B cell (primary cell): Measurements from ENCODE around the gene DAAM2. TPM values are rescaled to one million over a fixed set of nuclear protein-coding genes. Genes with fewer than 3 reads are reported as not detected.

ENCODE experiments used
- ATAC-seq: fragments of 200-7000 bp; cut with Tn5 transposase; one replicate; pipeline ENCODE4 v1.10.0; 2021; ENCODE audit warnings: low read depth, mild to moderate bottlenecking, moderate number of reproducible peaks, moderate library complexity
- CTCF ChIA-PET: fragments of 350-600 bp; sonication (Branson Sonifier 250); formaldehyde crosslinking; loops from one replicate; lab custom pipeline; 2021; ENCODE audit warnings: antibody characterized with exemption, inconsistent platforms; lab: Charles Lee
- POLR2A ChIA-PET: fragments of 350-600 bp; sonication (Branson Sonifier 250); formaldehyde crosslinking; loops from one replicate; lab custom pipeline; 2021; ENCODE audit warnings: antibody characterized with exemption; lab: Charles Lee
- DNase-seq: peaks from one replicate; pipeline ENCODE4 v3.0.0; 2013
- H2AFZ ChIP-seq: 2 replicates; pipeline ENCODE4 v1.6.1; 2012; ENCODE audit warnings: mild to moderate bottlenecking, low read depth, low read length; ENCODE audit not compliant: insufficient read depth, poor library complexity, severe bottlenecking
- H3K27ac ChIP-seq, 2 donors: 1 replicate in 1 of 2; 2 replicates in 1 of 2; pipeline ENCODE4 v1.5.1; 2012 to 2013; ENCODE audit warnings: low read length in 2 of 2, mild to moderate bottlenecking in 2 of 2, moderate library complexity in 1 of 2
- H3K27me3 ChIP-seq, 4 experiments: fragments of 200-600 bp in 1 of 4; sonication (generic) in 1 of 4; replicated peaks in 1 of 4; 1 replicate in 2 of 4; 2 replicates in 2 of 4; pipeline versions ENCODE4 v1.6.1 to v1.7.0; 2013 to 2016; ENCODE audit warnings: low read length in 3 of 4, mild to moderate bottlenecking in 2 of 4, mixed read lengths in 1 of 4, moderate library complexity in 1 of 4; ENCODE audit not compliant: insufficient read depth in 4 of 4, control insufficient read depth in 3 of 4; ENCODE audit errors: control extremely low read depth in 1 of 4
- H3K36me3 ChIP-seq, 2 experiments: replicated peaks in 1 of 2; 1 replicate in 1 of 2; 2 replicates in 1 of 2; pipeline versions ENCODE4 v1.6.1 to v1.7.1; 2013; ENCODE audit warnings: low read length in 1 of 2; ENCODE audit not compliant: insufficient read depth in 2 of 2, control insufficient read depth in 1 of 2; ENCODE audit errors: control extremely low read depth in 1 of 2, extremely low read depth in 1 of 2
- H3K4me1 ChIP-seq, 2 donors: fragments of 200-600 bp in 1 of 2; sonication (generic) in 1 of 2; 1 replicate in 1 of 2; 2 replicates in 1 of 2; pipeline versions ENCODE4 v1.5.1 to v1.6.1; 2013 to 2017; ENCODE audit warnings: low read length in 2 of 2; ENCODE audit not compliant: control insufficient read depth in 2 of 2, insufficient read depth in 2 of 2
- H3K4me2 ChIP-seq: replicated peaks from 2 replicates; pipeline ENCODE3; 2012; ENCODE audit warnings: mild to moderate bottlenecking, low read depth, low read length; ENCODE audit not compliant: poor library complexity, severe bottlenecking
- H3K4me3 ChIP-seq, 5 experiments: fragments of 200-600 bp in 1 of 5; sonication (generic) in 1 of 5; 1 replicate in 3 of 5; 2 replicates in 2 of 5; pipeline versions ENCODE4 v1.5.1 to v1.7.0; 2011 to 2016; ENCODE audit warnings: low read length in 4 of 5, mild to moderate bottlenecking in 4 of 5, low read depth in 2 of 5, control low read depth in 1 of 5, moderate library complexity in 1 of 5; ENCODE audit not compliant: insufficient read depth in 1 of 5; ENCODE audit errors: control extremely low read depth in 1 of 5, extremely low read depth in 1 of 5
- H3K79me2 ChIP-seq: fragments of 200-600 bp; sonication (generic); one replicate; pipeline ENCODE4 v1.6.0; 2016; ENCODE audit warnings: low read length; ENCODE audit not compliant: control insufficient read depth, insufficient read depth
- H3K9ac ChIP-seq: fragments of 200-600 bp; sonication (generic); 2 replicates; pipeline ENCODE4 v1.6.1; 2017; ENCODE audit warnings: mild to moderate bottlenecking, low read length, moderate library complexity
- H3K9me3 ChIP-seq, 3 donors: one replicate each; pipeline versions ENCODE4 v1.6.1 to v1.7.1; 2013; ENCODE audit warnings: low read length in 2 of 3; ENCODE audit not compliant: control insufficient read depth in 2 of 3, insufficient read depth in 1 of 3; ENCODE audit errors: control extremely low read depth in 1 of 3
- H4K20me1 ChIP-seq: 2 replicates; pipeline ENCODE4 v1.6.0; 2012; ENCODE audit warnings: mild to moderate bottlenecking, low read length; ENCODE audit not compliant: insufficient read depth, control insufficient read depth, poor library complexity, severe bottlenecking
- H3K27ac Mint-ChIP-seq: one replicate; pipeline ENCODE4 v1.8.0; 2021; ENCODE audit warnings: mixed read lengths
- H3K27me3 Mint-ChIP-seq: one replicate; pipeline ENCODE4 v1.8.0; 2021; ENCODE audit warnings: mixed read lengths
- H3K4me1 Mint-ChIP-seq: one replicate; pipeline ENCODE4 v1.8.0; 2021; ENCODE audit warnings: mixed read lengths
- H3K4me3 Mint-ChIP-seq: one replicate; pipeline ENCODE4 v1.8.0; 2021; ENCODE audit warnings: mixed read lengths
- H3K9me3 Mint-ChIP-seq: one replicate; pipeline ENCODE4 v1.8.0; 2022; ENCODE audit warnings: mixed read lengths; ENCODE audit not compliant: insufficient read depth
- CTCF ChIP-seq: fragments of 200-600 bp; IDR thresholded peaks from one replicate; pipeline ENCODE4 v1.8.0; 2022; ENCODE audit warnings: antibody characterized with exemption, mild to moderate bottlenecking
- EZH2 ChIP-seq: IDR thresholded peaks from 2 replicates; pipeline ENCODE4 v1.6.1; 2012; ENCODE audit warnings: borderline replicate concordance, low read depth, mild to moderate bottlenecking, moderate library complexity, low read length; ENCODE audit not compliant: insufficient read depth, poor library complexity, severe bottlenecking
- WGBS: methylation state at CpG from one replicate; pipeline ENCODE4 v1.1.5; 2013; ENCODE audit warnings: missing lambda C conversion rate; ENCODE audit not compliant: insufficient coverage; 5-methylcytosine and 5-hydroxymethylcytosine counted together
- intact Hi-C: fragments of 100-400 bp; cut with micrococcal nuclease; formaldehyde crosslinking; loops from one replicate; pipeline ENCODE4 v1.10.0; 2022
- polyA plus RNA-seq: library from polyadenylated mRNA; depleted of rRNA; stranded (reverse); fragments of >200 nt; gene quantifications from 2 replicates; pipeline ENCODE4 v1.2.3, GENCODE V29; 2012
- total RNA-seq, 2 donors: library from RNA; stranded (reverse); fragments of 120-200 nt in 1 of 2; gene quantifications; 1 replicate in 1 of 2; 2 replicates in 1 of 2; pipeline versions ENCODE4 v1.2.3 to v1.2.4, GENCODE V29; 2013 to 2022

DAAM2 gene
- total and polyA plus RNA-seq, 2 donors (not counting 1 experiment from before 2014, with no cell fraction given), result not detected

- no peak overlapping the region for H3K4me3 ChIP-seq
- H3K9me3 Mint-ChIP-seq, result no peaks in the 10 kb centered on the region
- CTCF ChIA-PET, result no interaction called here
- POLR2A ChIA-PET, result no interaction called here
- DNase-seq, result no peak
- peaks cover 0 to 3% of the 10 kb centered on the region in 2 donors for H3K4me1 ChIP-seq
- H3K9ac ChIP-seq, result no peak overlapping the region
- peaks cover 0 to 29% (median 16%) of the 10 kb centered on the region in 4 experiments for H3K27me3 ChIP-seq
- H3K27ac ChIP-seq, result no peak overlapping the region
- H4K20me1 ChIP-seq, result no peaks in the 10 kb centered on the region
- H3K36me3 ChIP-seq, result no peaks in the 10 kb centered on the region
- H3K9me3 ChIP-seq, result no peaks in the 10 kb centered on the region
- no peak overlapping the region for H3K4me2 ChIP-seq
- no peak overlapping the region for H2AFZ ChIP-seq
- no peak overlapping the region for H3K4me3 Mint-ChIP-seq
- H3K27ac Mint-ChIP-seq, result no peak overlapping the region
- H3K27me3 Mint-ChIP-seq, result peaks cover 48% of the 10 kb centered on the region
- no peaks in the 10 kb centered on the region for H3K79me2 ChIP-seq
- TF ChIP-seq EZH2 (no peak), CTCF (no peak)
- ATAC-seq, result no peak
- no peaks in the 10 kb centered on the region for H3K4me1 Mint-ChIP-seq
- WGBS, result 86% methylated on average over 4 of the region's 5 CpGs
- intact Hi-C loops, result no loop called here
Observed at GRCh38 chr6:39794231-39794630, 2.1 kb downstream of the DAAM2 start.

- Histone ChIP-seq H4K20me1 (no peaks in the 10 kb centered on the region), H3K9me3 (no peaks in the 10 kb centered on the region), H3K4me3 (no peak overlapping the region), H3K4me1 (no peaks in the 10 kb centered on the region), H3K9ac (no peak overlapping the region), H3K27ac (no peak overlapping the region), H3K36me3 (no peaks in the 10 kb centered on the region), H3K79me2 (no peaks in the 10 kb centered on the region), H3K27me3 (peaks cover 0 to 17% (median 10%) of the 10 kb centered on the region in 4 experiments), H2AFZ (no peak overlapping the region), H3K4me2 (no peak overlapping the region)
- DNase-seq (no peak), ATAC-seq (no peak)
- no peak for TF ChIP-seq CTCF
- TF ChIP-seq EZH2, result no peak
- WGBS, result no CpG with 5 or more reads among the region's 2 CpGs
- POLR2A ChIA-PET, result no interaction called here
- H3K9me3 Mint-ChIP-seq, result no peaks in the 10 kb centered on the region
- H3K4me3 Mint-ChIP-seq, result no peak overlapping the region
- CTCF ChIA-PET, result no interaction called here
- intact Hi-C loops, result no loop called here
- peaks cover 32% of the 10 kb centered on the region for H3K27me3 Mint-ChIP-seq
- no peaks in the 10 kb centered on the region for H3K4me1 Mint-ChIP-seq
- H3K27ac Mint-ChIP-seq, result no peak overlapping the region
Observed at GRCh38 chr6:39797751-39798150, 5.6 kb downstream of the DAAM2 start.
